Spleen (tissue), 7 donors: ENCODE measurements around the gene PSMB8.

ENCODE experiments used
- POLR2A ChIP-seq, 3 donors: fragments of 450-650 bp; IDR thresholded peaks; one replicate each; pipeline ENCODE4 v1.5.1; 2017; ENCODE audit warnings: antibody characterized with exemption in 3 of 3, mild to moderate bottlenecking in 1 of 3
- POLR2AphosphoS5 ChIP-seq, 3 donors: sonication (generic); formaldehyde crosslinking; IDR thresholded peaks; one replicate each; pipeline ENCODE4 v1.5.1; 2017; ENCODE audit warnings: antibody characterized with exemption in 3 of 3
- TF ChIP-seq, protein P1 (sequence below), 11 experiments: fragments of 200-600 bp in 7 of 11; fragments of 450-650 bp in 4 of 11; sonication (generic) in 4 of 11; IDR thresholded peaks in 8 of 11; conservative IDR thresholded peaks in 3 of 11; 1 replicate in 7 of 11; 2 replicates in 4 of 11; pipeline versions ENCODE4 v1.4.0 to v1.8.0; 2016 to 2021; ENCODE audit warnings: antibody characterized with exemption in 11 of 11, inconsistent platforms in 4 of 11, mild to moderate bottlenecking in 1 of 11
- donor health status: DM: no; HTN: no; CAD: no; lungs with moderate emphysema.
- donor health status: DM: no; HTN: no; CAD: no.
- donor health status: DM: no; HTN: no; CAD: no.

DNA sequence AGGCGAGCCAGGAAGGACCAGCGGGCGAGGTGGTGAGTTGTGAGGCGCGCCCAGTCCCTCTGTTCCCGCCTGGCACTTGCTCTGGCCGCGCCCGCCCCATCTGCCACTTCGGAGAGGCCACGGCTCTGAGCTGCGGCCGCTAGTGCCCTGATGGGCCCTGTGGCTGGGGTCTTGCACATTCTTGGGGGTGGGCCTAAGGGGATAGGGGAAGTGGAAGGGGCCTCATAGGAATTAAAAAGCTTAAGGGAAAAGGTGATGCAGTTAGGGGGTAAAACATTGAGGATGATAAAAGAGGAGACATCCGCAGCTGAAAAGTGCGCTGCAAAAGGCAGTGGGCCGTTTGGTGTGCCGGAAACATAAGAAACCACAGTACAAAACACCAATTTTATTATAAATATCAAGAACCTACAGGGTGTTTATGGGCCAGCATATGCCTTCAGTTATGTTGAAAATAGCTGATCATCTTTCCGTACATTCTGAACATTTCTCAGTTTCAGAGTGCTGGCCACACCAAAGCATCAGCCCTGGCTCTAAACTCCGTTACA, 1.1 kb upstream of the PSMB8 start:
- TF ChIP-seq, protein P1, sequence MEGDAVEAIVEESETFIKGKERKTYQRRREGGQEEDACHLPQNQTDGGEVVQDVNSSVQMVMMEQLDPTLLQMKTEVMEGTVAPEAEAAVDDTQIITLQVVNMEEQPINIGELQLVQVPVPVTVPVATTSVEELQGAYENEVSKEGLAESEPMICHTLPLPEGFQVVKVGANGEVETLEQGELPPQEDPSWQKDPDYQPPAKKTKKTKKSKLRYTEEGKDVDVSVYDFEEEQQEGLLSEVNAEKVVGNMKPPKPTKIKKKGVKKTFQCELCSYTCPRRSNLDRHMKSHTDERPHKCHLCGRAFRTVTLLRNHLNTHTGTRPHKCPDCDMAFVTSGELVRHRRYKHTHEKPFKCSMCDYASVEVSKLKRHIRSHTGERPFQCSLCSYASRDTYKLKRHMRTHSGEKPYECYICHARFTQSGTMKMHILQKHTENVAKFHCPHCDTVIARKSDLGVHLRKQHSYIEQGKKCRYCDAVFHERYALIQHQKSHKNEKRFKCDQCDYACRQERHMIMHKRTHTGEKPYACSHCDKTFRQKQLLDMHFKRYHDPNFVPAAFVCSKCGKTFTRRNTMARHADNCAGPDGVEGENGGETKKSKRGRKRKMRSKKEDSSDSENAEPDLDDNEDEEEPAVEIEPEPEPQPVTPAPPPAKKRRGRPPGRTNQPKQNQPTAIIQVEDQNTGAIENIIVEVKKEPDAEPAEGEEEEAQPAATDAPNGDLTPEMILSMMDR (IDR thresholded peaks at IDR 0.05 in 8 of 11, conservative IDR thresholded peaks at IDR 0.05 in 3 of 11): peak in 2 of 11 experiments; percentile 3 to 4
- TF ChIP-seq POLR2AphosphoS5 (IDR thresholded peaks at IDR 0.05): peak in 2 of 3 donors; percentile 96 to 97
- TF ChIP-seq POLR2A (IDR thresholded peaks at IDR 0.05): peak in 1 of 3 donors; percentile 1
